ENCODE results near the gene EPYC.

Gene EPYC, protein sequence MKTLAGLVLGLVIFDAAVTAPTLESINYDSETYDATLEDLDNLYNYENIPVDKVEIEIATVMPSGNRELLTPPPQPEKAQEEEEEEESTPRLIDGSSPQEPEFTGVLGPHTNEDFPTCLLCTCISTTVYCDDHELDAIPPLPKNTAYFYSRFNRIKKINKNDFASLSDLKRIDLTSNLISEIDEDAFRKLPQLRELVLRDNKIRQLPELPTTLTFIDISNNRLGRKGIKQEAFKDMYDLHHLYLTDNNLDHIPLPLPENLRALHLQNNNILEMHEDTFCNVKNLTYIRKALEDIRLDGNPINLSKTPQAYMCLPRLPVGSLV

DNA sequence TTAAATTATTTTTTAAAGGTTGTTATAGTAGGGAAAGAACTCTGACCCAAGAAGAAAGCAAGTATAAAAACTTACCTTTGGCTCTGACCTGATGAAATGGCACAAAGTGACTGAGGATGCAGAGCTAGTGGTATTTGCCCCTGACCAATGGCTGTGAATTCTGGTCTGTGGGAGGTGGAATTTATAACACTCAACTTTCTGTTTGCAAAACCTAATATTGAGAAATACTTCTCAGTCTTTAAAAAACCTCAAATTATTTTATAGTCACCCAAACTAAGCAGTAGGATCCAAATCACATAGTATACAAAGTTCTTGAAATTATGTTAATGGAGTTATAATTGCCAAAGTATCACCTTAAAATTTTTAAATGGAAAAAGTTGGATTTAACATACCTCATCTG, at the start of gene EPYC:
TSS of gene EPYC (minus strand) at position 101 of the 400 bp plus-strand sequence. CDS start 2,407 bp downstream, outside the sequence.
- no peak for DNase-seq

DNA sequence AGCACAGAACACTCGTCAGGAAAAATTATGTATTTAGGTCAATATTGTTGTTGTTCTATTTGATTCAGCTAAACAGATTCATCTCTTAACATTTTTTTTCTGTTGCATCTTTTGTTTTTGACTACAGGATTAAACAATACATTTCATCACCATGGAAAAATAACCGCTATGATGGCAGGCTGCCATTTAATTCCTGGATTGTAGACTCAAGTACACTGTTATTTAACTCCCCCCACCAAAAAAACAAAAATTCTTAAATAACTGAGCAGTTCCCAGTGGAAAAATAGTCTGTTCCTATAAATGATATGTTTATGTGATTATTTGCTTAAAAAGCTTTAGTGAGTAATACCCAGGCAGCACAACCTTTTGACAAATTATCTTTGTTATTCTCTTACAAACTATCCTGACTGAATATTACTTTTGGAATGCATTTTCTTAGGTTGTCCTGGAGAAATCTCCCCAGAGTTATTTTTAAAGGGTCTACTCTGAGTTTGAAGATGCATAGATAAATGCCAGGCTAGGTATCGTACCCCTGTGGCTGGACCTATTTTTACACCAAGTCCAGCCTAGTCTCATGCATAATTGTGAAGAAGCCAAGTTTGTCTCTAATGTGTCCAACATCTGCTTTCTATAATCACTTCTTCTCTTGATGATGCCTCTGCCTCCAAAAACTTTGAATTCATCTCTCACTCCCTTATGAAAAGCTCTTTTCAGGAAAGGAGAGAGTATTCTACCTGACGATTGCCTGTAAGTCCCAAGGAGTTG, 49.4 kb upstream of the EPYC start:
- peak; percentile 39 for DNase-seq

DNA sequence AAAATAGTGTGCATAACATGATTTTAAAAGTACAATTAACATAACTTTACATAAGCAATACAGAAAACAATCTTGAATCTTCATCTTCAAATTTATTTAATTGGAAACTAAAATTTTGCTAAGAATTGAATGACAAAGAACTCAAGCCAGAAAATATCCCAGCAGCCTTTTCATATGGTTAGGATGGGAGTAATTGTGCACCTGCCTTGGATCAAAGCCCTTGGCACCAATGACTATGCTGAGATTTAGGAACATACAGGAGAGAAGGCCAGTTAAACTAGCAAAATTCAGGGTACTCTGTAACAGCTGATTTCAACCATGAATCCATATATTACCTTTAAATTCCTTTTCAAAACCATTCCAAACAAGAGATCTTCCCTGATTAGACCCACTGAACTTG, 47.3 kb upstream of the EPYC start:
- DNase-seq = no peak

DNA sequence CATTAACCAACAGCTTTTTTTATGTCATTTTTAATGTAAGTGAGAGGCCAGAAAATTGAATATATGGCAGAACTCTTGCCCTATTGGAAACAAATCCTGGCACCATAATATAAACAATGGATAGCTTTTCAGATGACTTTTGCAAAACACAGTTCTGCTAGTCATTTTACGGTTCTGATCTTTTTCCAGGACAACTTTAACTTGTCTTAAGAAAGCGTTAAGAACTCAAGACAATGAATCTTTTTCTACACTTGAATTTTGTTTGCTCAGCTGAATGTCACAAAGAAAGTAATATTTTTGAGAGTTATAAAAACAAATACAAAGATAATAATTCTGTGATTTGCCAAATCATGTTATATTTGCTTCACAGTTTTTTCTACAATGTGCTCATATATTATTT, 39.8 kb upstream of the EPYC start:
- no peak for DNase-seq

DNA sequence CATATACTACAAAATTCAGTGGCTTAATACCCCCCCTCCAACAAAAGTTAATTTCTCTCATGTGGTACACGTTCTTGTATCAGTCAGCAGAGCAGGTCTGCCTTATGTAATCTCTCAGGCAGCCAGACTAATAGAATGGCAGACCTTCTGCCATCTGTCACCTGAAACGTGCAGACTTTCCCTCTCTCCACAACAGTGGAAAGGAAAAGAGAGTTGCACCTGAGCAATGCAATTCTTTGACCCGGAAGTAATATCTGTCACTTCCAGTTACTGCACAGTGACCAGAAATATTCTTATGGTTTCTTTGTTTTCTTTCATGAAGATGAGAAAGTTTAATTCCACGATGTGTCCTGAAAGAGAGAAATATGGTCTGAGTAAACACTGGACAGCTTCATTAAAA, 38.6 kb upstream of the EPYC start:
- peak; percentile 77 for DNase-seq

DNA sequence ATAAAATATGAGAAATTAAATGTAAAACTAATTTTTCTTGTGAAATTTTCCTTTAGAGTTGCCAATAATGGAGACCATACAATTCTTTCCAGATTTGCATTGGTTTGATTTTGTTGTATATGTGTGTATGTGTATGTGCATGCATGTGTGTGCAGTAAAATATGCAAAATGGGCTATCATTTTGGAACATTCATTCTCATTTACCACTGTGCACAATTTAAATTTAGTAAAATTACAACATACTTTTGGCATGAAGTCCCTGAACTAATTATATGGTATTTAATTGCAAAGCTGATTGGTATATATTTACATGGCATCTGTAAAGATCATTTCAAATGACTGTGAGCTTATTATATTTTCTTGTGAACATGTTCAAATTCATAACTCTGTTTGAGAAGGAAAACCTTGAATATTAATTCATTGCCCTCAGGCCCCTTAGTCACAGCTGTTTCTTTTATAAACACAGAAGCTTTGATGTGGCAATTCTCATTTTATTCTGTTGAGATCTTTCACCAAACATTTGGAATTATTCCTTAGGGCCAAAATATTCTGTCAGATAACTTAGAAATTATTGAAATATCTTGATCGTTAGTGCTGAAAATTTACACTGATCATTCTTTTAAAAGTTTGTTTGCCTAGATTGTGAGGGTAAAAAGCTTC, 35.5 kb upstream of the EPYC start:
- DNase-seq = no peak

DNA sequence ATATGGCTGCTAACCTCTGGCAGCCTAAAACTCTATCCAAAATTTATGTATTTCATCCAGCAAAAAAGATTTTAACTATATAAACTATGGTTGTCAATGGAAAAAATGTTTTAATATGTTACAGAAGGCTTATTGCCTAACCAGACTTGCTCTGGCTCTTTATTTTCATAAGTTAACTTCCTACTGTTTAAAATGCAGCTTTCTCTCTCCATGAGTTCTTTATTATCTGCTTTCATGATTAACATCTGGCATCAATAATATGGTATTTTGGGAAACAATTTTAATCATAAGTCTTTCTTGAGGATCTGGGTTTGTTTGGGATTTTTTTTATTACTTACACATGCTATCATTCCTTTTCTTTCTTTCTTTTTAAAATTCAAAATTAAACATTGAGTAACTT, 32.5 kb upstream of the EPYC start:
- no peak for DNase-seq

DNA sequence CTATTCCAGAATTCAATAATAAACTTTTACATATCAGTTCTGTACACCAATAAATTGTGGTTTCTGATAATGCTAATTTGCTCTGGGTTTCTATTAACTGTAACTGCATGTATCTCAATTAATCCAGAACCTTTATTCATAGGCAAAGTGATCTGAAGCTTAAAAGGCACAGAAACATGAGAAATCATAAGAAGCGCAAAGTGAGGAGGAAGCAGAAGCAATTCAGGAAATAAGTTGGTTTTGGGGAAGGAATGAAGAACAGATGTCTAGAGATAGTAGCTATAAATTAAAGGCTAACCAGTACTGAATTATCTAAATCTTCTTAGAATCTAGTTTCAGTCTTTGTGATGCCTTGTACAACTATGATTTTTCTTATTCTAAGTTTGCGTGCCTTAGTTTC, 28.5 kb upstream of the EPYC start:
- DNase-seq = no peak

DNA sequence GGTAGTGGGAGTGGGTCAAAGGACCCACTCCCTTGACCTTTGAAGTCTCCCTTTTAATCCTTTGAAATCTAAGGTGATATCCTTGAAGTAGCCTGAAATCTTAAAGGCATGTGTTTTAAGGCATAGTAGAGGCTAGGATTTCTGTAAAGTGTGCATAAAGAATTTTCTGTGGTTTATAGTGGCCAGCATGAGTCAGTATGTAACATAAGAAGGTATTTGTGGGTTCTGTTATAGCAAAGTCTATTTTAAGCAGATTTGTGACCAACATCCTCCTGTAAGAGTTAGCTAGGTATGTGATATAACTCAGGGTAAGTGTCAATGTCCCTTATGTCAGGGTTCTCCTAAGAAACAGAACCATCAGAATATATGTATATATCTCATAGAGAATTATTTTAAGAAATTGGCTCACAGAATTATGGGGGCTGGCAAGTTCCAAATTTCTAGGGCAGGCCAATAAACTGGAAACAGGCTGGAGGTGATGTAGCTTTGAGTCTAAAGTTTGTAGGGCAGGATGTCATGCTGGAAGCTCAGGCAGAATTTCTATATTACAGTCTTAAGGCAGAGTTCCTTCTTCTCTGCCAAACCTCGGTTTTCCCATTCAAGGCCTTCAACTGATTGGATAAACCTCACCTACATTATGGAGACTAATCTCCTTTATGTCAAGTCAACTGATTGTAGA, 18.7 kb upstream of the EPYC start:
- DNase-seq = no peak

DNA sequence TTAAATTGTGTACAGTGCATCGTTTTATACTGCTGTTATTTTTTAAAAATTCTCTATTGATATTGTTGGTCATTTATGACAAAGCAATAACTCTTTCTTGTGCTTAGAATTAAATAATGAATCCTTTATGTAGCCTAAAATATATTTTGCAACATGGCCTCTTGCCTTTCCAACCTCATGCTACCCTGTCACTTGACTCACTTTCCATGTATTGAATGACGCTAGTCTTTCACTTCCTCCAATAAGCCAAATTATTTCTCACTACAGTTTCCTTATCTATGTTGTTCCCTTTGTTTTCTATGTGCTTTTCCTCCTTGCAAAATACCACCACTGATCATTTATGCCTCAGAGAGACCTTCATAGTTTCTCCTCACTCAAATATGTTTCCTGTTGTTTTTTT, 16.3 kb upstream of the EPYC start:
- DNase-seq = no peak

DNA sequence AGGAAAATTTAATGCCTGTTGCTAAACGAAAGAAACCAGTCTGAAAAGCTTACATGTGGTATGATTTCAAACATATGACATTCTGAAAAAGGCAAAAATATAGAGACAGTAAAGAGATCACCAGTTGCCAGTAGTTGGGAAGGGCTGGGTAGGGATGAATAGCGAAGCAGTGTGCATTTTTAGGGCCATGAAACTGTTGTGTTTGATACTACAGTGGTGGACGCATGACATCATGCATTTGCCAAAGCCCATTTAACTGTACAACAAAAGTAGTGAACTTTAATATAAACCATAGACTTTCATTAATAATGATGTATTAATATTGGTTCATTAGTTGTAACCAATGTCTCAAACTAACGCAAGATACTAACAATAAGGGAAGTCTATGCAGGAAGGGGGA, 14.7 kb upstream of the EPYC start:
- no peak for DNase-seq

DNA sequence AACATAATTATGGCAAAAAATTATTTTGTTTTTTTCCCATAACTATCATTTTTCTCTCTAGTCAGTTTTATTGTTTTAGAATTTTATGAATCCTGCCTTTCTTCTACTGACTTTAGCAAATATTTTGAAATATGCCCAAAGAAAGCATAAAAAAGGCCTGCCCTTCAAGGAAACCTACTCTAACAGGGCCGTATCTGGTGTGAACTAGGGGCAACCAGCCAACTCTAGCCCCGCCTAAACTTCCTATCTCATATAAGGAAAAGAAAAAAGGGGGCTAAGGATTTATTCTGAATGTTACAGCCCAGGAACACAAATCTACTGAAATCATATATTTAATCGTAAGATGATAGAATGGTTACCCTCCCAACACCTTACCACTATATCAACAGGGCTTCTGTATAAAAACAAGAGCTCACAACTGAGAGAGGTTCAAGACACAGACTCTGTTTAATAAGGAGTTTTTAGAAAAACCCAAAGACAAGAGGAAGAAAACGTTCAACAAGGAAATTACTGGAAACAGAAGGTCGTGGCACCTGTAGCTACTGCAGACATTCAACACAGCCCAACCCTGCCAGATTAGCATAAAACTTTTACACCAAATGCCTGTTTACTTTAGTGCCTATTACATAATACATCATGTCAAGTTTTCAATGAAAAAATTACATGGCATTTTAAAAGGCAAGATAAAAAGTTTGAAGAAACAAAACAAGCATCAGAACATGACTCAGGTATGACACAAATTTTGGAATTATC, 12.9 kb upstream of the EPYC start:
- no peak for DNase-seq

DNA sequence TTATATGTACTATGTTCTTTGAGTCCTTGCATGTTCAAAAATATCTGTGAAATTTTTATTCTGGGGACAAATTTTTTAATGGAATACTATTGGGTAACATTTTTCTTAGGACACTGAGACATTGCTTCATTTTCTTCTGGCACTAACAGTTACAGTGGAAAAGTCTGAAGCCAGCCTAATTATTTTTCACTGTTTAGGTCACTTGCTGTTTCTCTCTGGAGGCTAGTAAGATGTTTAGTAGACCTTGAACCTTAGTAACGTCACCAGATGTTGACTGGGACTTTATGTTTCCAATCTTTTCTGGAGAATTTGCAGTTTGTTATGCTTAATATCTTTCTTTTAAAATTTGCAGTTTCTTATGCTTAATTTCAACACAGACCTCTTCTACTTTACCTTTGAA, 12.3 kb upstream of the EPYC start:
- DNase-seq = no peak

DNA sequence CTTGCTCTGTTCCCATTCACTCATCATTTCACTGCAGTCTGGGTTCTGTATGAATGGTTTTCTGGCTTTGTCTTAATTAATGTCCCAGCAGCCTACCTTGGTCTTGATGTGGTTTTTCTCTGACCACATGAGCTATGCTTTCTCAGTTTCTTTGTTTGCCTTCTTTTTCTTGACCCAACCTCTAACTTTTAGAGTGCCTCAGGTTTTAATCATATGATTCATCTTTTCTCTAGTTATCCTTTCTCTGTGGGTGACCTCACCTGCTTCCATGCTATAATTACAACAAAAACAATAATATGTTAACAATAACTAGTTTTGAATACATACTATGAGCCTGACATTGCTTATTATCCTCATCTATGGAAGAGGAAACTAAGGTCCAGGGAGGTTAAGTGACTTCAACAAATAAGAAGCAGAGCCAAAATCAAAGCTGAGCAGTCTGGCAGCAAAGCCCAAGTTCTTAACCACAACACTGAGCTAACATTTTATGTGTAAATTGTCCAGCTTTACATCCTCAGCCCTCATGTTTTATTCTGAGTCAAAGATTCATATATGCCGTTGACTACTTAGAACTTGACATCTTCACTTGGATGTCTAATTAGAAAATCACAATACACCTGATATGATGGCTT, 4.7 kb upstream of the EPYC start:
- no peak for DNase-seq

DNA sequence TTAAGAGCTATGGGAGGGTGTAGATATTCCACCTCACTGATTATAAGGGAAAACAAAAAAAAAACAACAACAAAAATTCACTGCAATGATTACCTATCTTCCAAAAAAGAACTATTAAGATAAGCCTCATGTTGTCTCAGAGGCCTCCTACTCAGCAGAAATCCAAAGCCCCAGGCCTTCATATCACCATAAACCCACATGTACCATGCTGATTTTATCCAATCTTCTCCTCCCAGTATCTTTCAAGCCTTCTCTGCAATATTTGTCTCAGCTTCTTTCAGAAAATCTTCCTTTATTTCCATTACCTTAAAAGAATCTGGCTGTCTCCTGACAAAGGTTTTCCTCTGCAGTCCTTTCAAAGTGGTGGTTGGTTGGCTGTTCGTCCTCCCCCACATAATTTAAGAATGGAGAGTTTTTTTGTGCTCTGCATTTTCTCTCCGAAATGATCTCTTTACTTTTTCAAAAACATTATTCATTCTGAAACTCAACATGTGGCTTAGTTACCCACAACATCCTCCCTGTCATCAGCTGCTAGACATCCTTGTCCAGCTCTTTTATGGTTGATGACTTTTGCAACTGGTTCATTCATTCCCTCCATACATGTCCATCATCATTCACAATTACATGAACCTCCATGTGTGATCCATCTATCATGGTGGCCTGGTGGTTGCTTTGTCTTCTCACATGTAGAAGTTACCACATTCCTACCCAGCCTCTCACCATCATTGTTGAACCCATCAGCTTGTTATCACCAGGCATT, 2.9 kb upstream of the EPYC start:
- DNase-seq = no peak

DNA sequence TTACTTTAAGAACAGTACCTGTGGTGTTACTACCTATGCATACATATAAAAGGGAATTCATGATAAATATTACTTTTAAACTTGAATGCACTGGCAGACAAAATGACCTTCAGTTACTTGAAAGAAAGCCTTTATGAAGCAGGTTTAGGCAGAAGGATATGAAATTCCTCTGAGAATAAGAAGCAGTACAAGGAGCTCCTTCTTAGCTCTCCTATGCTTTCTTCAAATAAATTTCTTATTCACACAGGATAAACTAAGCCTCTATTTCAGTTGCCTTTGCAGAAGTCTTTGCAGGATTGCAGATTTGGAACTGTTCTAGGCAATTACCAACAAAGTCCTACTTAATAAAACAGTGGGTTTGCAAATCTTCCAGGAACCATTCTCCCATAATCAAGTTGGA, 1.0 kb downstream of the EPYC start:
- no peak for DNase-seq

DNA sequence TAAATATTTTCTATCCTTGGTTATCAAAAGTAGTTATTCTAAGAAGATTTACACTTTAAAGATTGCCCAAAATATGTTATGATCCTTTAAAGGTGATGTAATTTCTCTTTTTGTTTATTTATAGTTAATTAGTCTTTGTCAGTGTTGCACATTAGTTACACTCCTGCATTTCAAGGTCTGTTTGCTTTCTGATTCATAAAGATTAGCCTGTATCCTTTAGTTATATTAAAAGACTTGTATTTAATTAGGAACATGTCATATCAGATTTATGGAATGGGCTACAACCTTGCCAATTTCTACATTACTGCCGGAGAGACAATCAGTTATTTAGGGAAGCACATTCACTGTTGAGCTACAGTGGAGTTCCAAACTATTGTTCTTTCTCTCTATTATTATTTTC, 3.5 kb downstream of the EPYC start:
- no peak for DNase-seq

DNA sequence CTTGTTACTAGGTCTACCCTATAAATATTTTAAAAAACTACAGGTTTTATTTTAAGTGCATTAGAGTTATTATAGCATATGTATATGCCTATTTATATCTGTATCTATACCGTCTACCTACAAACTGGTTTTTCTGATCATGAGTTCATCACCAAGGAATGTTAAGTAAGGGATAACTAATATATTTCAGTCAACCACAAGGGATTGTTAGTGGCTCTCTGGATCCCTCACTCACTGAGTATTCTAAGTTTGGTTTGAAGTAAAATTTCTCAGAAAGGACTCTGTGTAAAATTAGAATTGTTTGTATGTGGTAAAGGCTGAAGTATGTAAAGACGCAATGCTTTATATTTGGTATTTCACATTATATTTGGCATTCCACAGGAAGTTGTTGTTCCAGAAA, 4.8 kb downstream of the EPYC start:
- DNase-seq = no peak

DNA sequence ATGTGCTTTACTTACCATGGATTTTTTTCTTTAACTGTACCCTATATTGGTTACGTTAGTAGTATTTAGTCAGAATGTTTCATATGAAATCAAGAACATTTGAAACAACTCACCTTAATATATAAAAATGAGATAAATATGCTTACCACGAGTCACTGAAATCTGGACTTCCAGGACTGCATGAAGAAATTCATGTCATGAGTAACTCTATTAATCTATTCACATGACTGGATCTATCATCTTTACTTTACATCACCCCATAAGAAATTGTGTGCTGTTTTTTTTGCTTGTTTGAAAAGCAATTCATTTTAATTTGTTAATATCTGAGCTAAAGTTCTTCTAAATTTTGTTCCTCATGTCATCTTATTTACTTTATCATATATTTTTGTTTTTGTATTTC, 5.2 kb downstream of the EPYC start:
- DNase-seq = no peak

DNA sequence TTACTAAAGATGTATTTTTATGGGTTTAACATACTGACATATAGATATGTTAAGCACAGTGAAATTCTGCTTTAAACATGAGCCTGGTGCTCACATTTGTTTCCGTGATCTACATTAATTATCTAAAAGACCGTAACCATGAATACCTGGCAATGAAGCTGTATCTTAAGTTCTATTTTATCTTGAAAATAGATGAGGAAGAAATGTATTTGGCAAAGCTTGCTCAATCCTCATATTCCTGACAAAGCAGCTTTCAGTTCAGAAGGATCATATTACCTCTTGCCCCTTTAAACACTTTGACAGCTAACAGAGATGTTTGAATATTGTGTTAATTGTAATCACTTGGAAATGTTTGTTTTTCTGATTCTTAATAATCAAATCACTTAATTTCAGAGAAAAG, 9.8 kb downstream of the EPYC start:
- DNase-seq = no peak

DNA sequence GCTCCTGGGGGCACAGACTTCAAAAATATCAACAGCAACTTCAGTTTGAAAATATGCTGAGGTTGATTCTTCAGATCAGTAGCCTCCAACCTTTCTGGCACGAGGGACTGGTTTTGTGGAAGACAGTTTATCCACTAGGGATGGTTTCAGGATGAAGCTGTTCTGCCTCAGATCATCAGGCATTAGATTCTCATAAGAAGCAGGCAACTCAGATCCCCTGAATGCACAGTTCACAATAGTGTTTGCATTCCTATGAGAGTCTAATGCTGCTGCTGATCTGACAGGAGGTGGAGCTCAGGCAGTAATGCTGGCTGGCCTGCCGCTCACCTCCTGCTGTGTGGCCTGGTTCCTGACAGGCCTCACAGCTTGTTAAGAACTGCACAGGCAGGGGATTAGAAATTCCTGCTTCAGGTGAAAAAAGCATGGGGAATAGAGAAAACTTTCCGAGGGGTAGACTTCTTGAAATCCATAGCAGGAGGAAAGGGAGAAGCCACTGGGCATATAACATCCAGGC, 12.8 kb downstream of the EPYC start:
- DNase-seq = no peak

Measured in NCI-H2171 (cell line).